GM20431 (cell line): ENCODE results near the gene AGAP1.

ENCODE experiments used
- in situ Hi-C: fragments of 300-500 bp; cut with MseI, MboI; formaldehyde crosslinking; loops from one replicate; pipeline ENCODE4 v1.15.0; 2020; ENCODE audit warnings: low sequenced_read_pairs; ENCODE audit not compliant: unreplicated experiment

The AGAP1 gene

DNA sequence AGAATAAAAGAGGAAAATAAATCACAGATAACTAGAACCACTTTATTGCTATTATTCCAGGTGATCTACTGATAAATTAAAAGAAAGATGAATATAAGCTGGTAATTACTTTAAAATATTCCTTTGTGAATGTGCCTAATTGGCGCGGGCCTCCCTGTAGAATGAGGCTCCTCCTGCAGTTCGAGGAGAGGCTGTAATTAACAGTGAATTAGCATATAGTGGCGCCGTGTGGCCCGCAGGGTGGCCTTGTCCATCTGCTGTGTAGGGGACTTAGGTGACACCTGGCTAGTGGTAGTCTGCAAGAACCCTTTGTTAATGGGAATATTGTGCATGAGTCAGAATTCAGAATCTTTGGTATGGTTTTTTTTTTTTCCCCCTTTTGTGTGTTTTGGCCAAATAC is 119.8 kb downstream of the AGAP1 start:
- in situ Hi-C loops = no loop called here

DNA sequence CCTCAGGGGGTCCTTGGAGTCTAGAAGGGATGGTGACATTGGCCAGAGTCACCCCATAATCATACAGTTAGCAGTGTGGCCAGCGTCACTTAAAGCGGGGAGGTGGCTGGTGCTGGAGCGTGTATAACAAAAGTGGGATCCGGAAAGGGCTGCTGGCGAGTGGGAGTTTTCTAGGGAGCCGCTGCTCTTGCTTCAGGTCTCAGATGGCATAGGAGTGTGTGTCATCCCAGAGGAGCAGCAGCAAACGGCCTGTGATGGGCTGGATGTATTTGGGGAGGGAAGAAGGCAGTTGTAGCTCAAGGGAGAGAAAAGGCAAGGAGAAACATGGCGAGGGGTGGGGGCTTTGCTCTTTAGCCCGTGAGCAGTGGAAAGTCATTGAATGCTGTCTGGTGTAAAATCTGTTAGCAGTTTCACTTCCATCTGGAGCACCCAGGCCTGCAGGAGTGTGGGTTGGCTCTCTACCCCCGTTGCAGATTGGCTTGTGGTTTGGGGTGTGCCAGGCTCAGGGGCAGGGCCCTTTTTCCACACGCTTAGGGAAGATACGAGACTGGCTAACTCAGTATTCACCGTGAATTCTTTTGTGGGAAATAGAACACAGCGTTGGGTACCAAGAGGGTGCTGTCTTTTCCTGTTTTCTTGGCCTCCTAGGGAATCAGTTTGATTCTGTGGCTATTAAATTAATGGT is 120.5 kb downstream of the AGAP1 start:
- in situ Hi-C loops = no loop called here

DNA sequence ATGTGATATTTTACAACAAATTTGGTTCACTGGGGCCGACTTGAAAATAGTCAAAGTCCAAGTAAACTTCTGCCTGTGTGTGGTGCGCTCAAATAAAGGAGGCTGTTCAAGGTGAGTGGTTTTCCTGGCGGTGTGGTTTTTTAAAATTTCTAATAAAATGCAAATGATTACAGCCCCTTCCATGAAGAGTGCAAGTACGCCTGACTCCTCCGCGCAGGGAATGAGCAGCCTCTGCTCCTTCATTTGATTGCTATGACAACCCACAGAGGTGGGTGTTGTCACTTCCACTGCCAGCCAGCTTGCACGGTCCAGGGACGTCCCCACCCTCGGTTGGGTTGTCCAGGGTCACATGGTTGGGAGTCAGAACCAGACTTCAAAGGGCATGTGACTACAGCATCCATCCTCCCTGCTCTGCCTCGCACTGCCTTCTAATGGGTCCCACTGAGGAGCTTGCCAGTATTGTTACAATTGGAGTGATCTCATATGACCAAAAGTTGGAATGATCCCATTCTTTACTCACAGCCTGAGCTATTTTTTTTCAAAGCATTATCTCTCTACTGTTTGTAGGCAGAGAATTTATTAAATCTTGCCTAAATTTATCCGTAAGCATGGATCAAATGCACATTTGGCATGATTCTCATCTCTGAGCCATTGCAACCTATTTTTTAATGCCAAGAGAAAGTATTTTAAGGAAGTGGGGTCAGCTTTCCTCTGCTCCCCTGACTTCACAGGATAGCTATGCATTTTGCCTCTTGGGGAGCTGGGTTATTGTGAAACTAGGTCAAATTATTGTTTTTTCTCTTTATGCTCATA is 121.3 kb downstream of the AGAP1 start:
- in situ Hi-C loops = no loop called here

GRCh38 chr2:235616885-235617284 is 123.0 kb downstream of the AGAP1 start:
- in situ Hi-C loops = no loop called here

DNA sequence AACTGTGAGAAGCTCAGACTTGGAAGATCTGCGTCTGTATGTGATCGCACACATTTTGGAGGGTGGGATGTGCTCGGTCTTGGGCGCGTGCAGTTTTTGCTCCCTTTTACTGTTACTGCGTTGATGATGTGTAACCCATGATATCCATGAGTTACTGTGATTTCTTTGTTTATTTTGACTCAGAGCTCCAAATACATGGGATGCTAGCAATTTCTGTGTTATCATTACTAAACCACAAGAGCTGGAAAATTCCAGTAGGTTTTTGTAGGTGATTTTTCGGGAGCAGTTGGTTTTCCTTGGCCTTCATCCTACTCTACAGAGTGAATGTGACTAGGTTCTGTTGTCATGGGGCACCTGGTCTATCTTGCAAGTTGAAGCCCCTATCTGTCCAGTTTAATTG is 124.2 kb downstream of the AGAP1 start:
- in situ Hi-C loops = no loop called here

- in situ Hi-C loops = no loop called here
Measured at GRCh38 chr2:235619544-235619943, 125.7 kb downstream of the AGAP1 start.

- in situ Hi-C loops = no loop called here
Measured at GRCh38 chr2:235621736-235622135, 127.9 kb downstream of the AGAP1 start.

DNA sequence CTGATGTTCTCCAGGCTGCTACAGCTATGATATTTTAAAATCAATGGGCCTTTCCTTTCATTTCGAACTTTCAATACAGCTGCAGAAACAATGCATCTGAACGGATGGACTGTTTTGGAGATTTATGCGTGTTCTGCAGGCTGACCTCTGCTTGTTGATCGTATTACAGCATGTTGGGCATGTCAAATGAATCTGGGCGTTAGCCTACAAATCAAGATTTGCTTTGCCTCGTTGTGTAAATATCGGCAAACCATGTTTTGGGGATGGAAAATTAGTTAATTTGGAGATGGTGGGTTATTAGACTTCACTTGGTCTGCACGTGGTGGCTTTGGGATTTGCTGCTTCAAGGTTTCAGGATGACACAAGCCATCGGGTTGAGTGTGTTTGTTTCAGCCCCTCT is 129.3 kb downstream of the AGAP1 start:
- in situ Hi-C loops = no loop called here

DNA sequence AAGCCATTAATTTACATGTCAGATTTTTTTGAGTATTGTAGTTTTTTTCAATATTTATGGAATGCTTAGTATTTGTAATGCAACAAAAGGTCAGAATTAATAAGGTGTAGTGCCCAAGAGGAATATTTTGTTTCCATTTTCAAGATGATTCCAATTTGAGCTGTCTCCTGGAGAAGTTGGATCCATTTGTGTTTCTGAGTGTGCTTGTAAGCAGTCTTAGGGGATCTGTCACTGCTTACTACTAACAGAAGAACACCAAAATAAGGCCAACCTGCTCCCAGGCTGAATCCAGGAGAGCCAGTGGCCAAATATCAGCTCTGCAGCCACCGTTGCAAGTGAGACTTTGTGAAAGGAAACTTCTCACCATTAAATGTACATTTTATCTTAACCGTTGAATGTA is 129.9 kb downstream of the AGAP1 start:
- in situ Hi-C loops = no loop called here

- in situ Hi-C loops = no loop called here
Measured at GRCh38 chr2:235626658-235627057, 132.8 kb downstream of the AGAP1 start.

- in situ Hi-C loops = no loop called here
Measured at GRCh38 chr2:235627682-235628081, 133.8 kb downstream of the AGAP1 start.

DNA sequence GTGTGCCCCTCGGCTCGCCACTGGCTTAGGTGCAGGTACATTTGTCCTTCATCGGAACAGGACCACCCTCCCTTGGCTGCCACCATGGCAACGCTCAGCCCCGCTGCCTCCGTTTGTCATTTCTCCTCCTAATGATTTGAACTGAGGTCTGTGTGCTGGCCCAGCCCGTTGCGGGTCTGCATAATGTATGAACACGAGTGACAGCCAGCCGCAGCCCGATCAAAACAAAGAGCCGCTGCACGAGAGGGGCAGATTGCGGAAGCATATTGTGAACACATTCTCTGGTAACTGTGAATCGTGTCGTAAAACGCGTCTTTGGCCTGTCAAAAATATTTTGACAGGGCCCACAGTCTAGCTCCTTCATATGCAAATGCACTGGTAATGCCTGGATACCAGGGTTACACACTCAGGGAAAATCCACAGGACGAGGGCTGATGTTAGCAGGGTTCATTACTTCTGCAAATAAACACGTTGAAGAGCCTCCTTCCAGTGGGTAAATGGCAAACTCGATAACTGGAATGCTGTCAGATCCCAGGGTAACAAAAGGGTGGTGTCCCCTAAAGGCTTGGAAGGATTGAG is 137.0 kb downstream of the AGAP1 start:
- in situ Hi-C loops = no loop called here

- in situ Hi-C loops = no loop called here
Measured at GRCh38 chr2:235634435-235635158, 140.8 kb downstream of the AGAP1 start.

- in situ Hi-C loops = no loop called here
Measured at GRCh38 chr2:235636546-235636945, 142.7 kb downstream of the AGAP1 start.

DNA sequence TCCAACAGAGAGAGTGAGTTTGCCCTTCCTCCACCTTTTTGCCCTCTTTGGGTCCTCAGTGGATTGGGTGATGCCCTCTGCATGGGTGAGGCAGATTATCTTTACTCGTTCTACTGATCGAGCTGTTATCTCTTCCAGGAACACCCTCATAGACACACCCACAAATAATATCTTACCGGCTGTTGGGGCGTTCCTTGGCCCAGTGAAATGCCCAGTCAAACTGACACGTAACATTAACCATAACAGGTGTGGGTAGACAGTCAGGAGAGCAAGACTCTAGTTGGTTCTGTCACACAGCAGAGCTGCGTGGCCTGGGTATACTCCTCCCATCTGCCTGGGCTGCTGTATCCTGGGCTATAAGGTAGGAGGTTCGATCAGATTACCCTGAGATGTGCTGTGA is 144.1 kb downstream of the AGAP1 start:
- in situ Hi-C loops = no loop called here

DNA sequence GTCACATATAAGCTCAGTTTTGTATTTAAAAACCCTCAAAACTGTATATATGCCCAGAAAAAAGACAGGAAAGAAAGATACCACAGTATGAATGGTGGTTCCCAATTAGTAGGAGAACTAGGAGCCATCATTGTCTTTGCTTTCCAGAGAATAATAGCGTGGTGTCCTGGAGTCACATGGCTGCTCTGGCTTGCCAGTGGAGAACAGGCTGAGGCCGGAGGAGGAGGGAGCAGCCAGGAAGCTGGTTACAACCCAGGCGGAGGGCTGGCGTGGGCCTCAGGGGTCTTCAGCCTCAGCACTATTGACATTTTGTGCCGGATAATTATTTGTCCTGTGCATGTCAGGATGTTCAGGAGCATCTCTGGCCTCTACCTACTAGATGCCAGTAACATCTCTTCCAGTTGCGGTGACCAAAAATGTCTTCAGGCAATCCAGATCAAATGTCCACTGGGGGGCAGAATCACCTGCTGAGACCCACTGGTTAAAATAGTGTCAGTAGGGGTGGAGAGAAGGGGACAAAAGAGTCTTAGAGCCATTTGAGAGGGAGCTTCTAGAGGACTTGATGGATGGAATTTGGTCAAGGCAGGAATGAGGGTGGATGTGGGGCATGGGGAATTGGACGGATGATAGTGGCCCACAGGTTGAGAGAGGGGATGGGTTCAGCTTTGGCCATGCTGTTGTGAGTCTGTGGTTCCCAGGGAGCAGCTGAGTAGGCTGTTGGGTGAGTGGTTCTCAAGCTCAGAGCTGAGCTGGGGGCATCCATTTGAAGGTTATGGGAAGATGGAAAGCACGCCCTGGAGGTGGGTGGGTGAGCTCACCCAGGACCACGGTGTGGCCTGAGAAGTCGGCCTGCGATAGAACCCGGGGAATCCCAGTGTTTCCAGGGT is 144.9 kb downstream of the AGAP1 start:
- in situ Hi-C loops = no loop called here

DNA sequence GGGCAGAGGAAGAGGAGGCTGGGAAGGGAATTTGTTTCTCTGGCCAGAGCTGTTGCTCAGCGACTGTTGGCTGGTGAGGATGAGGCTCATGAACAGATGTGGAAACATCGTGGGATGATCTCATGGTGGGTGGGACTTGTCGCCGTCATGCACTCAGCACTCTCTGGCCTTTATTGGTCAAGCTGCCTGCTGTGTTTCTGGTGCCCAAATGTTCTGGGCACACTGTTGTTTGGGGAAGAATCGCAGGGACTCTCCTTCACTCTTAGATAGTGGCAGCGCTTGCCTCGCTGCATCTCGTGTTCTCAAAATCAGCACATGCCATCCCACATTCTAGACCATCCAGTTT is 145.6 kb downstream of the AGAP1 start:
- in situ Hi-C loops = no loop called here

GRCh38 chr2:235639885-235640284 is 146.0 kb downstream of the AGAP1 start:
- in situ Hi-C loops = no loop called here

DNA sequence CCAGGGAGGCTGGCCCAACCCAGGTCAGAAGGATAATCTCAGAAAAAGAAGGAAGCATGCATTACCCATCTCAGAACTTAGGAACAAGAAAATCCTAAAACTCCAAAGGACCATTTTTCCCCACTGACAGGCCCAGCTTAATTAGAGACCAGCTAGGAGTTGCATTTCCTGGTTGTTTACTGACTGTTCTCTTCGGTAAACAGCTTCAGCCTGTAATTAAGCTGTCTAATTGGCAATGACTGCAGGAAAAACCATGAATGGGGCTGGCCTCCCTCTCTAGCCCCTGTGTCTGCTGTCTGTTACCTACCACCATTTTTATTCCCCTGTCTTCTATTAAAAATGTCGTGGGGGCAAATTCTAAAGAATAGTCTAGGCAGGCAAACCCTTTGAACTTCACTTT is 146.5 kb downstream of the AGAP1 start:
- in situ Hi-C loops = no loop called here
